GM19023 (cell line): ENCODE data around the gene FLOT2.
"Not testable (repeated sequence)": the region's sequence is repeated elsewhere in the genome, so short reads cannot be mapped to it uniquely, and the experiment has no call there.

Source experiments
- ATAC-seq: cut with Tn5 transposase; IDR thresholded peaks from one replicate; pipeline ENCODE4 v1.9.1; 2021; ENCODE audit warnings: mild to moderate bottlenecking, moderate library complexity; ENCODE audit not compliant: unreplicated experiment

FLOT2 gene

DNA sequence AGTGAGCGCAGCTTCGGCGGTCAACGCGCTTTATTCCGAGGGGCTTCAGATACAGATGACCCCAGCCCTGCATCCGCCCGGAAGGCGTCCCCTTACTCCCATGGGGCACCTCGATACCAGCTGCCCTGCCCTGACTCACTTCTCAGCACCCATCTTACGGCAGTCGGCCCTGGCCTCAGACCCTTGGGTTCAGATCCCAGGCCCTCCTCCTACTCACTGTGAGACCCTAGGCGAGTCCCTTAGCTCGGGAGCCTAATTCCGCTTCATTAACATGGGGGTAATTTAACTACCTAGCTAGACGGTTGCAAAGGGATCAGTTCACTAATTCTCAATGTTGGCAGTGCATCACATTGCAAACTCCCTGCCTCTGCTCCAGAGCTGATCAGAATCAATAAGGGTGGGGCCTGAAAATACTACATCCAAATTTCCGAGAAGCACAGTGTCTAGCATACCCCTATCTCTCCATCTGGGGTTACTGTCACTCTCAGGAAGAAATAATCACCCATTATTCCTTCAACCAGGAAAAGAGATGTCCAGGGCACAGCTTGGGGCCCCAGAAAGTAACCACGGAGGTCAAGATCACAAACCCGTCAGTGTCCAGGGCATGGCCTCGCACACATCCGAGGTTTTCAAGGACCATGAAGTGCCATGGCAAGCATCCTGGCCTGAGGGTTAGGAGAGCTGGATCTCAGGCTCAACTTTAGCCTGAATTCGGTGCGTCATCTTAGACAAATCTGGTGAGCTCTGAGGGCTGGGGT is 415 bp upstream of the FLOT2 start:
- ATAC-seq, result no peak

DNA sequence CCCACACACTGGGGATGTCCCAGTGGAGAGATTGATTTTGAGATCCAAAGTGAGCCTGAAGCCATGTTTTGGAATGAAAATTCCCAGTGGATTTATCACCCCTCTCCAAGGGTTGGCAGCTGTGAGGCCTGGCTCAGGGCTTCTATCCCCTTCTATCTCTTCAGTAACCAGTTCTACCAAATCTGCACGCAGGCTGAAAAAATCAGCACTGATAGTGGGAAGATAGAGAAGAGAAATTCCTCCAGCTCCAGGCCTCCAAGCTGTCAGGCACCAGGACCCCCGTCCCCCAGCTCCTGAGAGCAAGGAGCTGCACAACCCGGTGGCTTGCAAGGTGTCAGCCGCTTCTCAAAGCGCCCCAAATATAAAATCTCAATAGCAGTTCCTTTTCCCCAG is 1.0 kb downstream of the FLOT2 start:
- no peak for ATAC-seq

DNA sequence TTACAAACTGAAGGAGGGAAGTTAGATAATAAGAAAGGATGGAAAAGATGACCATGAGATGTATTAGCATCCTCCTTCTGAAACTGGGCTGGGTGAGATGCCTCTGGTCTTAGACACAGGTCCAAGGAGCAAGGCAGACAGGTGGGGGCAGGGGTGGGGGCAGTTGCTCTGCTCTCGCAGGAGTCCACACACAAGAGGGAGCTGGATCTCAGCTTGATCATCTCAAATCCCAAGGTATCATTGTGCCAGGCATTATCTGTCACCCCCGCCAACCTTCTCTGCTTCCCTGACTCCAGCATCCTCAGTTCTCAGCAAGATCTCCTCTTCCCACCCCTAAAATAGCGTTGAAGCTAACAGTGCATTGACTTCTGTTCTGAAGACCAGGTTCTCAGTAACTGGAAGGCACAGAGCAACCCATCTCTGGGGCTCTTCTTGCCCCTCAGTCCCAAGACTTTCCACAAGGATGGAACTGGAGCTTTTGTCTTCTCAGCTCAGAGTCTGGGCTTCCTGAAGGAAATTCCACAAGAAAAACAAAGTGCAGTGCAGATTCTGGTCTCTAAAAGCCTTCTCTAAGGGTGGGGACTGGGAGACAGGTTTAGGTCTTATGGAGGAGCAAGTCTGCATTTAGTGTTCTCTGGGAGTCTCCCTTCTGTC is 1.6 kb downstream of the FLOT2 start:
- no peak for ATAC-seq

DNA sequence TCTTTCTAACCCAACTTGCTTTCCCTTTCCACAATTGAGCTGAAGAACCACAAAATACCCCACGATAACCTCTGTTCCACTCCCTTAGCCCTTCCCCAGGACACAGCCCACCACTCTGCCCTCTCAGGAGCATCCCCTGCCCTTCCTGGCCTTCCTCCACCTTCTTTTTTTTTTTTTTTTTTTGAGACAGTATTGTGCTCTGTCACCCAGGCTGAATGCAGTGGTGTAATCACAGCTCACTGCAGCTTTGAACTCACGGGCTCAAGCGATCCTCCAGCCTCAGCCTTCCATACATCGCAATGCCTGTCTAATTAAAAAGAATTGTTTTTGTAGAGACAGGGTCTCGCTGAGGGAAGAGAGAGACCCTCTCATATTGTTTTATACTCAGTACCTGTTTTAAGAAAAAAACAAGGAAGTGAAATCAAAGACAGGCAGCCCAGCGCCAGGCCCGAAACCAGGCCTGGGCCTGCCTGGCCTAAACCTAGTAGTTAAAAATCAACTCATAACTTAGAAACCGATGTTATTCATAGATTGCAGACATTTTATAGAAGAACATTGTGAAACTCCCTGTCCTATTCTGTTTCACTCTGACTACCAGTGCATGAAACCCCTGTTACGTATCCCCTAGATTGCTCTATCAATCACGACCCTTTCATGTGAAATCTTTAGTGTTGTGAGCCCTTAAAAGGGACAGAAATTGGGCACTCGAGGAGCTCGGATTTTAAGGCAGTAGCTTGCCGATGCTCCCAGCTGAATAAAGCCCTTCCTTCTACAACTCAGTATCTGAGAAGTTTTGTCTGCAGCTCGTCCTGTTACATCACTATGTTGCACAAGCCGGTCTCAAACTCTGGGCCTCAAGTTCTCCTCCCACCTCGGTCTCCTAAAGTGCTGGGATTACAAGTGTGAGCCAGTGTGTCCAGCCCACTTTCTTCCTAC is 4.0 kb downstream of the FLOT2 start:
- not testable (repeated sequence) for ATAC-seq

DNA sequence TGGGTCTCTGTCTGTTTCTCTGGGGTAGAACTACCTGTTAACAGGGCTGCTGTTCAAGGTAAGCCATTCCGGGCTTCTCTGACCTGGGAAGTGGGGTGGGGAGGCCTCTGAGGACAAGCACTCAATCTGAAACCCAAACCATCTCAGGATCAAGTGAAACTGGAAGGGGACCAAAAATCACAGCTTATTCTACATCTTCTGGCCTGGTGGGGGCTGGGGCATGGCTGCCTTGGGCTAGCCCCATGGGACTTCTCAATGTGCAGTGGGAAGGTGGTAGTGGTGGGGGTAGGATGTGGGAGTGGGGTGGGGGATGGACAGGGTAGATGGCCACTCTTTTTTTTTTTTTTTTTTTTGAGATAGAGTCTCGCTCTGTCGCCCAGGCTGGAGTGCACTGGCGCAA is 5.5 kb downstream of the FLOT2 start:
- ATAC-seq, result no peak

DNA sequence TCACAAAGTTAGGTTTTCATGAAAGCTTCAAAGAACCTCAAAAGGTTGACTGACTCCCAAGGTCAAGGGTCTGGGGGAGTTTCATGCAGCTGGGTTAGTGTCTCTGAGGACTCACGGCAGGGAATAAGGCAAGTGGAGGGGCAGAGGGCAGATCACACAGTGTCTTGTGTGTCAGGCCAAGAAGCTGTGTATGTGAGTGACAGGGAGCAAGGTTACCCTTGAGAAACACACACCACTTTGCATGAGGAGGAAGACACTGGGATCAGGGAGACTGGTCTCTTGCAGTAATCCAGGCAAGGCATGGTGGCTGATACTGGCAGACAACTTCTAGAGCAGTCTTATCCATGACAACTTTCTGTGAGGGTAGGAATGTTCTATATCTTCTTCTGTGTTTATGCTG is 6.3 kb downstream of the FLOT2 start:
- ATAC-seq, result no peak

DNA sequence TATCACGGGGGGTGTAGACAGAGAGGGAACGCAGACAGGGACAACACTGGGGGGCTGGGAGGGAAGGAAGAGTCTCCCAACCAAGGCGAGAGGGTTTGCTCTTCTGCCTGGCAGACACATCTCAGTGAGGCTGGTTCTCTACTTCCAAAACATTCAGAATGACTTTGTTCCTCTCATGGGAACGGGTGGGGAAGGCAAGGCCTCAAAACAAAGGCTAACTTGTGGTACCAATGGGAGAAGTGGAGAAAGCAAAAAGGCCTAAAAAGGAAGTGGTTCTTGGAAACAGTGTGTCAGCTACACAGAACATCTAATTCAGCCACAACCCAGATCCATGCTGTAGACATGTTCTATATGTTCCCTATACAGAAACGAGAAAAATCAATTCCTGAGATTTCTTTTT is 7.5 kb downstream of the FLOT2 start:
- no peak for ATAC-seq

DNA sequence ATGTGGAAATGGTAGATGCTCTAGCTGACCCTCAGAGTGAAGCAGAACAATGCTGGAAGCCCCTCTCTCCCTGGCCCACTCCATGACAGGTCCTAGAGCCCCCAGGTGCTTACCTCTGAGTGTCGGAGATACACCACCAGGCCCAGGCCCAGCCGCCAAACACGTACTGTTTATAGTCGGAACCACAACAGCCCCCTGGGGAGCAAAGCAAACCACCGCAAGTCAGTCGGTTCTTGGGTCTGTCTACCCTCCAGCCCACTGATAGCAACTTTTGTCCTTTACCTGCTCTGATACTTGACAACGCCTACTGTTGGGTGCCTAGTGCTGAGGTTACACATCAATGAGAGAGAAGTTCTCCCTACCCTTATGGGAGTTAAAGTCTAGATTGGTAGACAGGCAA is 8.7 kb downstream of the FLOT2 start:
- no peak for ATAC-seq

DNA sequence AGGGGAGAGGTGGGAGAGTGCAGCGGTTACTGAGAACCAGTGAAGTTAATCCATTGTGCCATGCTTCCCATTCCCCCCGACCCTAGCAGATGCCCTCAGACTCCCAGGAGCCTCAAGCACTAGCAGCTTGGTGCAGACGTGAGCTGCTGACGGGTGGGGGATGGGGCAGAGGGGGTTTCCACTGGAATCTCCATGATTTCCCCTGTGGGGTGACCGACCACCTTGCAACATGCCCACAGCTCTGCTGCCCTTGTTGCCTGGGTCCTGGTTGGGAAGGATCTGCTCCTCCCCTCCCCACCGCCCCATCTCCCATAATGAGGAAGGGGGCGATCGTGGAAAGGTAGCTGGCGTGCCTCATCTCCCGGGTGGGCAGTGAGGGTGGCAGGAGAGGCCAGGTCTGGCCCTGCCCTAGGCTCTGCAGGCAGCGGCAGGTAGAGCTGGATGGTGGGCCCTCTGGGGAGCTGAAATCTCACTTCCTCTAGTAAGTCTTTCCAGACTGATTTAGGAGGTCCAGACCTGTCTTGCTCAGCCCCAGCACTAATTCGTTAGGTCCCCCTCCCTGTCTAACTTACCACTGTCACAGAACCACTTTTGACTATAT is 9.6 kb downstream of the FLOT2 start:
- ATAC-seq, result no peak

DNA sequence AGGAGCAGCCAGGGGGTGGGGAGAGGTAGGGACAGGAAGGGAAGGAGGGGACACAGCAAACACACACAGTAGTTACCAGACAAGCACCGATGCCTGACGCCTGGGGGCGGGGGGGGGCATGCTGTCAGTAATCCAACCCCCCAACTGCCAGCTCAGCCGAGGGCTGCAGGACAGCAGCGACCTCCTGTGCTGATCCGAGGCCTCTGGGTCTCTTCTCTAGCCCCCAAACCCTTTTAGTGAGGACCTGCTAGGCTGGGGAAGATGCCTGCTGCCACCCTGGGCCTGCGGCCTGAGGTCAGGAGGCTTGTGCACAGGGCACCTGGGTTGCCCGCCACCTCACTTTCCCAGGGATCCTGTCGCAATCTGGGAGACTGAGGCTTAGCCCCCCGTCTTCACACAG is 11.6 kb downstream of the FLOT2 start:
- ATAC-seq, result no peak

DNA sequence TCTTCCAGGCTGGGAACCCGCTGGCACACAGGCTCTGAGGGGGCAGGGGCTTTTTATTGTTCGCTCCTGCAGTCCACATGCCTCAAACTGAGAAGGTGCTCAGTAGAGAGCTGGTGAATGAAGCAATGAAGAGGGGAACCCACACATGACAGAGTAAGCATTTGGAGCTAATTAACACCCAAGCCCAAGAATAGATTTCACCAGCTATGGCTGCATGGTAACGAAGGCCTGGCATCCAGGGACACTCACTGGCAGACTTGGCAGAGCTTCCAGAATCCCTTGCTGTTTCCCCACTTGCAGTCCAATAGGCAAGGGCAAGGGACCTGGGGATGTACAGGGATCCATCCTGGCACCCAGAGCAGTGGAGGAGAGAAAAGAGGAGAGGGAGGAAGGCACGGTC is 12.2 kb downstream of the FLOT2 start:
- no peak for ATAC-seq

DNA sequence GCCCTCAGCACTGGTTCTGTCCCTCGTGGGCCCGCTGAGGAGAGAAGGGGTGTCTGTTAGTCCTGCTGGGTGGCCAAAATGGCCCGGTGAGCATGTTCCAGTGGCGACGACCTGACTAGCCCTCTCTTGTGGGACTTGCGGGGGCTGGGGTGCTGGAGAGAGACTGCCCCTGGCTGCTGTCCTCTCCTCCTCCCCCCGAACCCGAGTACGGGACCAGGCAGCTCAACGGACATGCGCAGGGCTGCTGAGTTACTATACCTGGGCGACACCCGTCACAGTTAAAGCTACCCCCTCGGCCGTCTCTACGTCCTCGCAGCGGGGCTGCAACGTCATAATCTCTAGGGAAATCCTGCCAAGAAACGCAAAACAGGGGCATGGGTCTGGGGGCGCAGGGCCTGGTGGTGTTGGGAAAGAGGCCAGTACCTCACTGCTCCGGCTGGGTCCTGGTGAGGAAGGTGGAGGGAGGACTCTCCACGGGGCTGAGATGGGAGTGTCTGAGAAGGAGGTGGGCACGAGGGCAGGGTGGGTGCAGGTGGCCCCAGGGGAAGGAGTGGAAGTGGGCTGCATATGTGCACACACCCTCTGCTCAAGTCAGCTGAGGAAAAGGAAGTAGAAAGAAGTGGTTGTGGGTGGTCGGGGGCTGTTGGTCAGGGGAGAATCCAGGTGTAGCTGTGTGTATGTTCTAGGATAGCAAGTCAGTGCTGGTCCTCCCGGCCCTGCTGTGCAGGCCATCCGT is 13.4 kb downstream of the FLOT2 start:
- ATAC-seq, result no peak

DNA sequence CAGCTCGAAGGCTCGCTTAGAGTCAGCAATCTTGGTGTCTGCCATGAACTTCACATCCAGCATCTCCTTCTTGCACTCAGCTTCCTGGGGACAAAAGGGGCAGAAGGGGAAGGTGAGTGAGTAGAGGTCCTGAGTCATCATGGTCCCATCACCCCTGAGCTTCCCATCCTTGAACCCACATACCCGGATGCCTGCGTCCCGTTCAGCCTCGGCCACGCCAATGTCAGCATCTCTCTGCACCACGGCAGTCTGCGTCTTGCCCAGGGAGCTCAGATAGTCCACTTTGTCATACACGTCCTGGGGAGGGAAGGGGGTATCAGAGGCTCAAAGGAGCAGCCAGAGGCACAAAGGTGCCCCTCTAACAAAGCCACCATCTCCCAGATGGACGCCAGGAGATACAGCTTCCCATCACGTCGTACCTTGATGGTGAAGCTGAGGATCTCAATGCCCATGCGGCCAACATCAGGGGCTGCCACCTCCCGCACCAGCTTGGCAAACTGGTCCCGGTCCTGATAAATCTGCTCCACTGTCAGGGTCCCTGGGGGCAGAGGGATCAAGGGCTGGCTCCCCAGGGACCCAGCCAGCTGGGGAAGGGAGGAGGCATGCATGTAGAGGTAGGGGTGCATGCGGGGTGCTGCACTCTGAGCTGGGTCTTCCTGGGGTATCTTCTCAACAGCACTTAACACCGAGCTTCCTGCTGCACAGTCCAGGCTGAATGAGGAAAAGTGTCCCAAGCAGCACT is 15.2 kb downstream of the FLOT2 start:
- ATAC-seq, result no peak

DNA sequence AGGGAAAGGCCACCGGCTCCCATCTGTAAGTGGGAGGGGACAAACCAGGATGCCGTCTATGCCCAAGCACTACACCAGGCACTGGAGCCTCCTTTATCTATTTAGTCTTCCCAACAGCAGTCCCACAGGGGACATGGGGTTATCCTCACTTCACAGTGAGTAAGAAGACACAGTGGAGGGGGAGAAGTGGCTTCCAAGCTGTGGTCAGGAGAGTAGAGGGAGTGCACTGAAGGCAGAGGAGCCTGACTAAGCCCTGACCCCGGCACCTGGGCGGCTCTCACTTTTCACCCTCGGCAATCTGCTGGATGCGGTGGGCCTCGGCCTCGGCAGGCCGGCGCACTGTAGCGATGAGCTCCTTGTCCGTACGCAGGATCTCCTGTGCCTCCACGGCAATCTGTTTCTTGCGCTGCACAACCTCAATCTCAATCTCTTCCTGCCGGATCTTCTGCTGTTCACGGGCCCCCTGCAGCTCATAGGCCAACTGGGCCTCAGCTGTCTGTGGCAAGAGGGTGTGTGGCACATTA is 15.9 kb downstream of the FLOT2 start:
- ATAC-seq, result no peak

DNA sequence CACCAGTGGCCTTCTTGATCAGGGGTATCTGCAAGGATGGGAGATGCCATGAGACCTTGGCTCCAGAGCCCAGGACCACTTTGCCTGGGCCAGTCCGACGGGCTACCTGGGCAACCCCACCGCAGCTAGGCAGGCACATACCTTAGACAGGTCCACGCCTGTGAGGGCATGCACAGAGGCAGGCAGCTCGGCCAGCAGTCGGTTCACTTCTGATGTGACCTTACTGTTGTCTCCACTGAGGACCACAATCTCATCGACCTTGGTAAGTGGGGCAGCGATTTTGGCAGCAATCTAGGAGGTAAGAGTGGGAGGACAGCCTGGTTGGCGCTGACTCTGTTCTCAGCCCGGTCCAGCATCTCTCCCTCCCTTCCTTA is 17.0 kb downstream of the FLOT2 start:
- no peak for ATAC-seq

DNA sequence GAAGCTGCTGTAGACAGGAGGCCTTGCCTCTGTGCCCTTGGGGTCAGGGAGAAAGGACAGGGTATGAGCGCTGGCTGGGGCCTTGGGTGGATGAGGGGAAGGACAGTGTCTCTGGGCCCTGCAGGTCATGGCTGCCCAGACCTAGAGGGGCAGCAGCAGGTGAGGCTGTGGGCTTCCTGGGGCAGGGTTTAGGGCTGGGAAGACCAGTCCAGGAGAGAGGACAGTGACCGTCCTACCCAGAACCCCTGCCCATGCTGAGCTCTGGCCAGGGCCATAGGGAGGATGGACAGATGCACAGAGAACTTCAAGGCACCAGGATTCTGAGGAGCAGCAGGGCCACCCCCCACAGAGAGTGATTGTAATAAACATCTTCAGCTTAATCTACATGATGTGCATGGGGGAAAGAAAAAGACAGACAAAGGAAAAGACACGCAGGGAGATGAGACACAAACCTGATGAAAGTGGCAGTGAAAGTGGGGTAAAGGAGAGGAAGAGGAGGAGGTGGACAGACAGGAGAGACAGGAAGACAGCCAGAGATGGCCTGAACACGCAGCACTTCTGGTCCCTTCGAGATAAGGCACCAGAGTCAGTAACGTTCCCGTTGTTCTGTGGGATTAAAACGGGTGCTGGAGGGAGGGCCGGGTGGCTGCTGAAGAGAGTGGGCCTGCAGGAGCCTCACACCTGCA is 17.5 kb downstream of the FLOT2 start:
- no peak for ATAC-seq

DNA sequence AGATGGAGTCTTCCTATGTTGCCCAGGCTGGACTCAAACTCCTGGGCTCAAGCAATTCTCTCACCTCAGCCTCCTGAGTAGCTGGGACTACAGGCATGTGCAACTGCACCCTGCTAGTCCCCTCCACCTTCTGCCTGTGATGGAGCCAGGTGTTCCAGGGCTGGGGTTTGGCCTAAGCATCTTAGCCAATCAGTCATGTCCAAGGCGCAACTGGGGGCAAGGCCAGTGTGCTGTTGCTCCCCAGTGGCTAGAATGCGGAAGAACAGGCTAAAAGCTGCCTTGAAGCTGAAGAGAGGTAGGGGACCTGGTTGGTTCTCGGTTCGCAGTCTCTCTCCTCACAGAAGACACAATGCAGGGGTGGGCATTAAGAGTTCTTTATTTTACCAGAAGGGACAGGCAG is 18.6 kb downstream of the FLOT2 start:
- ATAC-seq, result no peak

DNA sequence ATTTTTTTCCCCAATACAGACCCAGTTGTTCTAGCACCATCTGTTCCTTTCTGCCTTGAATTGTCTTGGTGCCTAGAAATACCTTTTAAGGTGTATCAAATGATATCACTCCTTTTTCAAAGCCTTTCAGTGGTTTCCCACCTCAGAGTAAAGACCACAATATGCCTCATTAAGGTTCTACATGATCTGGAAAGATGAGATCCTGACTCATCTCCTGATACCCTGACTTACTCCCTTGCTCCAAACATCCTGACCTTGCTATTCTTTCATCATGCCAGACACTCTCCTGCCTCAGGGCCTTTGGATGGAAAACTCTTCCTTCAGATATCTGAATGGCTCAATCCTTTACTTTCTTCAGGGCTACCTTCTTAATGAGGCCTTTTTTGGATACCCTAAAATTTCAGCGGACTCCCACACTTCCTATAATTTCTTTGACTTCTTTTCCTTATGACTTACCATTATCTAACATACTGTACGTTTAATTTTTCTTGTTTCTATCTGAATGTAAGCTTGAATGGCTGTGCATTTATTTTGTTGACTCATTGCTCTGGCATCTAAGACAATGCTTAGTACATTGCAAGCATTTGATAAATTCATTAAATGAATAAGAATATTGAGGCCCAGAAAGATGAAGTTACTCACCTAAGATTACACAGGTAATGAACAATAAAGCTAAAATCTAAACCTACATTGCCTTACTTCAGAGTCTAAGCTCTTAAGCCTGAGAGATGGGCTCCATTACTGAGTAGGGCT is 19.2 kb downstream of the FLOT2 start:
- no peak for ATAC-seq
